NCI-H2029 treated with DMSO at 0.1 percent for 48 hours (cell line): ENCODE measurements around the gene MGMT.

Experiments used
- DNase-seq: peaks from one replicate; lab custom pipeline; 2025; lab: John Stamatoyannopoulos, UW

MGMT gene

GRCh38 chr10:129690248-129691070 lies 223.4 kb downstream of the MGMT start:
- DNase-seq: no peak

- DNase-seq: no peak
These were observed 225.7 kb downstream of the MGMT start for GRCh38 chr10:129692695-129693094.

GRCh38 chr10:129693382-129693781 lies 226.3 kb downstream of the MGMT start:
- DNase-seq: no peak

GRCh38 chr10:129694184-129694583 lies 227.1 kb downstream of the MGMT start:
- DNase-seq: no peak

GRCh38 chr10:129694691-129695243 lies 227.7 kb downstream of the MGMT start:
- DNase-seq: no peak

- DNase-seq: no peak
These were observed 228.6 kb downstream of the MGMT start for GRCh38 chr10:129695671-129696070.

- DNase-seq: no peak
These were observed 229.6 kb downstream of the MGMT start for GRCh38 chr10:129696636-129697035.

GRCh38 chr10:129697463-129698247 lies 230.6 kb downstream of the MGMT start:
- no peak for DNase-seq

- no peak for DNase-seq
These were observed 232.8 kb downstream of the MGMT start for GRCh38 chr10:129699722-129700340.

- DNase-seq: no peak
These were observed 235.6 kb downstream of the MGMT start for GRCh38 chr10:129702605-129703004.

GRCh38 chr10:129703287-129704137 lies 236.5 kb downstream of the MGMT start:
- no peak for DNase-seq

- no peak for DNase-seq
These were observed 237.2 kb downstream of the MGMT start for GRCh38 chr10:129704225-129704624.

GRCh38 chr10:129704786-129705525 lies 237.9 kb downstream of the MGMT start:
- DNase-seq: no peak

- DNase-seq: no peak
These were observed 238.6 kb downstream of the MGMT start for GRCh38 chr10:129705676-129706075.

- no peak for DNase-seq
These were observed 239.0 kb downstream of the MGMT start for GRCh38 chr10:129706081-129706480.

- no peak for DNase-seq
These were observed 239.5 kb downstream of the MGMT start for GRCh38 chr10:129706523-129706922.

GRCh38 chr10:129707406-129708388 lies 240.7 kb downstream of the MGMT start:
- peak; percentile 32 for DNase-seq

- no peak for DNase-seq
These were observed 242.1 kb downstream of the MGMT start for GRCh38 chr10:129709101-129709500.
